PC-9 (cell line): ENCODE results near the gene ANKS6. TPM values are rescaled to one million over a fixed set of nuclear protein-coding genes. Genes with fewer than 3 reads are reported as not detected.

Experiments
- BruUV-seq: library from RNA; stranded (reverse); fragments of 400-500 nt; replicated peaks from 2 replicates; lab custom pipeline; 2021; lab: Mats Ljungman, UMichigan
- CTCF ChIA-PET: fragments of 300-600 bp; sonication (Branson Sonifier 250); formaldehyde crosslinking; loops from one replicate; lab custom pipeline; 2022; ENCODE audit warnings: antibody characterized with exemption; lab: Charles Lee
- POLR2A ChIA-PET: fragments of 300-600 bp; sonication (Branson Sonifier 250); formaldehyde crosslinking; loops from one replicate; lab custom pipeline; 2022; ENCODE audit warnings: antibody characterized with exemption; ENCODE audit not compliant: unreplicated experiment; lab: Charles Lee
- DNase-seq, 2 experiments: peaks; one replicate each; pipeline versions ENCODE4 v3.0.0 to v3.0.0-alpha.2; 2015 to 2022; ENCODE audit warnings: mixed read lengths in 1 of 2
- H2AFZ ChIP-seq: fragments of 200-600 bp; sonication (generic); 2 replicates; pipeline ENCODE4 v1.8.1; 2017; ENCODE audit warnings: antibody characterized with exemption
- H3F3A ChIP-seq: fragments of 200-600 bp; sonication (generic); 2 replicates; pipeline ENCODE4 v1.8.1; 2017; ENCODE audit warnings: antibody characterized with exemption, mild to moderate bottlenecking, low read depth; ENCODE audit not compliant: insufficient read depth
- H3K27ac ChIP-seq: fragments of 200-600 bp; sonication (generic); 2 replicates; pipeline ENCODE4 v1.6.1; 2016; ENCODE audit warnings: mixed run types
- H3K27me3 ChIP-seq: fragments of 200-600 bp; sonication (generic); 2 replicates; pipeline ENCODE4 v1.6.1; 2016; ENCODE audit warnings: low read depth, mixed run types; ENCODE audit not compliant: insufficient read depth
- H3K36me3 ChIP-seq: fragments of 200-600 bp; sonication (generic); 2 replicates; pipeline ENCODE4 v1.6.1; 2016; ENCODE audit warnings: low read depth, mixed run types
- H3K4me1 ChIP-seq: fragments of 200-600 bp; sonication (generic); replicated peaks from 2 replicates; pipeline ENCODE4 v1.6.1; 2016; ENCODE audit warnings: mixed run types; ENCODE audit not compliant: insufficient read depth
- H3K4me2 ChIP-seq: fragments of 200-600 bp; sonication (generic); 2 replicates; pipeline ENCODE4 v1.6.1; 2017; ENCODE audit warnings: mixed run types
- H3K4me3 ChIP-seq: fragments of 200-600 bp; sonication (generic); 2 replicates; pipeline ENCODE4 v1.6.1; 2016; ENCODE audit warnings: mixed run types
- H3K79me2 ChIP-seq: fragments of 200-600 bp; sonication (generic); 2 replicates; pipeline ENCODE4 v1.6.1; 2017; ENCODE audit warnings: low read depth, mixed run types
- H3K9me2 ChIP-seq: fragments of 200-600 bp; sonication (generic); 2 replicates; pipeline ENCODE4 v1.8.1; 2017; ENCODE audit warnings: mild to moderate bottlenecking; ENCODE audit not compliant: insufficient read depth
- H3K9me3 ChIP-seq: fragments of 200-600 bp; sonication (generic); 2 replicates; pipeline ENCODE4 v1.8.1; 2016; ENCODE audit warnings: low read depth; ENCODE audit not compliant: insufficient read depth
- H4K20me1 ChIP-seq: fragments of 200-600 bp; sonication (generic); 2 replicates; pipeline ENCODE4 v1.8.1; 2017; ENCODE audit not compliant: insufficient read depth
- EZH2 ChIP-seq: fragments of 200-600 bp; sonication (generic); IDR thresholded peaks from 2 replicates; pipeline ENCODE4 v1.8.0; 2017; ENCODE audit warnings: antibody characterized with exemption, low read depth
- intact Hi-C: fragments of 100-400 bp; cut with micrococcal nuclease; formaldehyde crosslinking; loops from one replicate; pipeline ENCODE4 v1.10.0; 2022; ENCODE audit not compliant: unreplicated experiment
- total RNA-seq: library from RNA; stranded (reverse); gene quantifications from 2 replicates; pipeline ENCODE4 v1.2.3, GENCODE V29; 2021
- TF ChIP-seq, protein P1 (sequence below): fragments of 200-600 bp; sonication (generic); conservative IDR thresholded peaks from 2 replicates; pipeline ENCODE4 v1.6.1; 2017; ENCODE audit warnings: mixed run types, antibody characterized with exemption, mild to moderate bottlenecking, moderate library complexity

Gene ANKS6
- total RNA-seq, 1 experiment from 2014 or later, result 74.7 TPM

GRCh38 chr9:98728500-98728899 lies 67.9 kb downstream of the ANKS6 start:
- Histone ChIP-seq H3K4me3 (no peak overlapping the region), H3K9me2 (no peaks in the 10 kb centered on the region), H3K27me3 (0 out of 2 replicates have a peak, but pooled peaks cover 14% of the 10 kb centered on the region), H3K4me1 (no peaks in the 10 kb centered on the region), H3K36me3 (no peaks in the 10 kb centered on the region), H2AFZ (no peak overlapping the region), H3K4me2 (no peak overlapping the region), H3K79me2 (no peaks in the 10 kb centered on the region), H3K27ac (no peak overlapping the region), H3F3A (0 out of 2 replicates have a peak, but pooled peaks cover 3% of the 10 kb centered on the region), H3K9me3 (peaks cover 5% of the 10 kb centered on the region), H4K20me1 (no peaks in the 10 kb centered on the region)
- no peak for DNase-seq
- CTCF ChIA-PET, result no interaction called here
- BruUV-seq, result no TSS peak
- no peak for TF ChIP-seq EZH2
- TF ChIP-seq, protein P1, sequence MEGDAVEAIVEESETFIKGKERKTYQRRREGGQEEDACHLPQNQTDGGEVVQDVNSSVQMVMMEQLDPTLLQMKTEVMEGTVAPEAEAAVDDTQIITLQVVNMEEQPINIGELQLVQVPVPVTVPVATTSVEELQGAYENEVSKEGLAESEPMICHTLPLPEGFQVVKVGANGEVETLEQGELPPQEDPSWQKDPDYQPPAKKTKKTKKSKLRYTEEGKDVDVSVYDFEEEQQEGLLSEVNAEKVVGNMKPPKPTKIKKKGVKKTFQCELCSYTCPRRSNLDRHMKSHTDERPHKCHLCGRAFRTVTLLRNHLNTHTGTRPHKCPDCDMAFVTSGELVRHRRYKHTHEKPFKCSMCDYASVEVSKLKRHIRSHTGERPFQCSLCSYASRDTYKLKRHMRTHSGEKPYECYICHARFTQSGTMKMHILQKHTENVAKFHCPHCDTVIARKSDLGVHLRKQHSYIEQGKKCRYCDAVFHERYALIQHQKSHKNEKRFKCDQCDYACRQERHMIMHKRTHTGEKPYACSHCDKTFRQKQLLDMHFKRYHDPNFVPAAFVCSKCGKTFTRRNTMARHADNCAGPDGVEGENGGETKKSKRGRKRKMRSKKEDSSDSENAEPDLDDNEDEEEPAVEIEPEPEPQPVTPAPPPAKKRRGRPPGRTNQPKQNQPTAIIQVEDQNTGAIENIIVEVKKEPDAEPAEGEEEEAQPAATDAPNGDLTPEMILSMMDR, result no peak
- POLR2A ChIA-PET, result interaction anchor here (0.5 kb wide), 1 partner anchor 127 kb away, joined by 6 read pairs; no protein-coding TSS in a partner anchor
- intact Hi-C loops, result no loop called here

- Histone ChIP-seq H3K4me3 (no peak overlapping the region), H3K79me2 (no peaks in the 10 kb centered on the region), H3K36me3 (no peaks in the 10 kb centered on the region), H3K4me1 (no peaks in the 10 kb centered on the region), H2AFZ (no peak overlapping the region), H3F3A (0 out of 2 replicates have a peak, but pooled peaks cover 3% of the 10 kb centered on the region), H3K4me2 (no peak overlapping the region), H3K9me3 (peaks cover 6% of the 10 kb centered on the region), H4K20me1 (no peaks in the 10 kb centered on the region), H3K27me3 (0 out of 2 replicates have a peak, but pooled peaks cover 14% of the 10 kb centered on the region), H3K9me2 (no peaks in the 10 kb centered on the region), H3K27ac (no peak overlapping the region)
- intact Hi-C loops, result no loop called here
- DNase-seq, result no peak
- POLR2A ChIA-PET, result interaction anchor here (0.6 kb wide), 1 partner anchor 598 kb away, joined by 3 read pairs; no protein-coding TSS in a partner anchor
- TF ChIP-seq, protein P1, result no peak
- no peak for TF ChIP-seq EZH2
- BruUV-seq, result no TSS peak
- CTCF ChIA-PET, result no interaction called here
Observed at GRCh38 chr9:98727428-98727827, 68.9 kb downstream of the ANKS6 start.

GRCh38 chr9:98726735-98727134 lies 69.6 kb downstream of the ANKS6 start:
- Histone ChIP-seq H3F3A (0 out of 2 replicates have a peak, but pooled peaks cover 3% of the 10 kb centered on the region), H3K27ac (no peak overlapping the region), H3K79me2 (no peaks in the 10 kb centered on the region), H3K9me2 (no peaks in the 10 kb centered on the region), H3K4me3 (no peak overlapping the region), H2AFZ (no peak overlapping the region), H4K20me1 (no peaks in the 10 kb centered on the region), H3K9me3 (peaks cover 6% of the 10 kb centered on the region), H3K36me3 (no peaks in the 10 kb centered on the region), H3K27me3 (0 out of 2 replicates have a peak, but pooled peaks cover 14% of the 10 kb centered on the region), H3K4me2 (no peak overlapping the region), H3K4me1 (no peaks in the 10 kb centered on the region)
- TF ChIP-seq, protein P1, result no peak
- no peak for TF ChIP-seq EZH2
- DNase-seq, result no peak
- BruUV-seq, result no TSS peak
- intact Hi-C loops, result no loop called here
- ChIA-PET POLR2A (no interaction called here), CTCF (interaction anchor here (0.6 kb wide), 1 partner anchor 76 kb away, joined by 4 read pairs; no protein-coding TSS in a partner anchor)
